ENCODE measurements around the gene ERGIC1. TPM values are rescaled to one million over a fixed set of nuclear protein-coding genes. Genes with fewer than 3 reads are reported as not detected.

Gene ERGIC1
- total RNA-seq, 1 experiment from 2014 or later = 77.0 TPM

- Histone ChIP-seq H4K5ac (ENCODE audit: insufficient read length, low read depth, low read length) (no peak overlapping the region), H4K91ac (ENCODE audit: insufficient read length, low read depth, low read length) (no peak overlapping the region), H3T11ph (ENCODE audit: low read length) (no peak overlapping the region), H2BK5ac (ENCODE audit: insufficient read length, low read length) (no peak overlapping the region), H3K18ac (ENCODE audit: insufficient read length, low read depth, low read length) (no peak overlapping the region), H3K27me3 (ENCODE audit: insufficient read depth, low read length) (no peaks in the 10 kb centered on the region), H4K8ac (replicated peaks; ENCODE audit: insufficient read length, low read depth, low read length) (no peak overlapping the region), H2AK5ac (ENCODE audit: insufficient read length, low read length) (no peak overlapping the region), H3K79me2 (ENCODE audit: insufficient read depth, low read length) (no peaks in the 10 kb centered on the region), H2BK120ac (ENCODE audit: low read depth, low read length, poor library complexity, severe bottlenecking) (no peak overlapping the region), H3K9me3 (ENCODE audit: control insufficient read depth, low read depth, low read length) (no peaks in the 10 kb centered on the region), H2AFZ (ENCODE audit: low read length) (no peak overlapping the region), H4K20me1 (ENCODE audit: control insufficient read depth, insufficient read depth, insufficient read length) (no peaks in the 10 kb centered on the region), H3K14ac (ENCODE audit: insufficient read depth, low read length) (no peak overlapping the region), H3K23ac (ENCODE audit: insufficient read length, low read depth, low read length) (no peak overlapping the region), H2BK20ac (ENCODE audit: low read depth, low read length, poor library complexity, severe bottlenecking) (no peak overlapping the region), H3K56ac (ENCODE audit: insufficient read length, low read depth, low read length) (no peak overlapping the region), H2BK15ac (ENCODE audit: low read depth, low read length) (no peak overlapping the region), H3K9ac (ENCODE audit: extremely low read depth, insufficient read length, low read length) (no peak overlapping the region), H3K4me1 (ENCODE audit: insufficient read depth, low read length) (peaks cover 7% of the 10 kb centered on the region), H3K79me1 (ENCODE audit: insufficient read depth, low read depth, low read length, poor library complexity, severe bottlenecking) (no peaks in the 10 kb centered on the region), H3K4me2 (ENCODE audit: insufficient read depth, insufficient read length, low read length) (no peak overlapping the region), H3K27ac (ENCODE audit: insufficient read length, low read depth, low read length) (no peak overlapping the region), H2BK12ac (ENCODE audit: insufficient read length, low read depth, low read length) (no peak overlapping the region), H3K4ac (ENCODE audit: low read depth, low read length) (no peak overlapping the region), H3K23me2 (ENCODE audit: insufficient read length, low read depth, low read length, poor library complexity, severe bottlenecking) (no peaks in the 10 kb centered on the region)
- H3K4me1 Mint-ChIP-seq = peaks cover 3 to 7% of the 10 kb centered on the region in 2 experiments
- no peaks in the 10 kb centered on the region for H3K36me3 Mint-ChIP-seq (ENCODE audit: insufficient read depth in 1 of 3, low read depth in 3 of 3)
- DNase-seq = no peak
- no peak overlapping the region for H3K4me3 Mint-ChIP-seq
- peaks cover 5% of the 10 kb centered on the region for H3K27me3 Mint-ChIP-seq (ENCODE audit: low read depth)
- H3K9me3 Mint-ChIP-seq = no peaks in the 10 kb centered on the region
- TF ChIP-seq CTCF (conservative IDR thresholded peaks at IDR 0.05) = no peak
- no CpG with 5 or more reads among the region's 13 CpGs for WGBS (ENCODE audit: extremely low coverage, insufficient read length, low lambda C conversion rate)
- H3K27ac Mint-ChIP-seq = no peak overlapping the region
These were observed 38.6 kb upstream of the ERGIC1 start for GRCh38 chr5:172795318-172795977.

Data from H9 (cell line).